GM23338 (cell line): ENCODE results near the gene RFNG. TPM values are rescaled to one million over a fixed set of nuclear protein-coding genes. Genes with fewer than 3 reads are reported as not detected.

Experiments used
- ATAC-seq: fragments of 200-7000 bp; cut with Tn5 transposase; 3 replicates; pipeline ENCODE4 v1.9.1; 2020
- DNase-seq: peaks from one replicate; pipeline ENCODE4 v3.0.0-alpha.2; 2015; ENCODE audit warnings: low spot score
- H2AFZ ChIP-seq: fragments of 200-600 bp; sonication (generic); 2 replicates; pipeline ENCODE4 v1.8.0; 2016; ENCODE audit warnings: antibody characterized with exemption, mild to moderate bottlenecking, moderate library complexity
- H3F3A ChIP-seq: fragments of 200-600 bp; sonication (generic); replicated peaks from 2 replicates; pipeline ENCODE4 v1.8.0; 2017; ENCODE audit warnings: antibody characterized with exemption, mixed run types, low read depth
- H3K27ac ChIP-seq: fragments of 200-600 bp; sonication (generic); 2 replicates; pipeline ENCODE4 v1.6.1; 2016; ENCODE audit warnings: low read depth
- H3K27me3 ChIP-seq: fragments of 200-600 bp; sonication (generic); 2 replicates; pipeline ENCODE4 v1.8.0; 2016; ENCODE audit warnings: mild to moderate bottlenecking, mixed run types, moderate library complexity; ENCODE audit not compliant: insufficient read depth
- H3K36me3 ChIP-seq: fragments of 200-600 bp; sonication (generic); 2 replicates; pipeline ENCODE4 v1.8.0; 2016; ENCODE audit warnings: mild to moderate bottlenecking; ENCODE audit not compliant: insufficient read depth
- H3K4me1 ChIP-seq: fragments of 200-600 bp; sonication (generic); 2 replicates; pipeline ENCODE4 v1.8.0; 2016; ENCODE audit warnings: mild to moderate bottlenecking, moderate library complexity; ENCODE audit not compliant: insufficient read depth
- H3K4me2 ChIP-seq: fragments of 200-600 bp; sonication (generic); 2 replicates; pipeline ENCODE4 v1.7.1; 2017; ENCODE audit warnings: mixed run types
- H3K4me3 ChIP-seq: fragments of 200-600 bp; sonication (generic); 2 replicates; pipeline ENCODE4 v1.6.1; 2016; ENCODE audit warnings: mixed run types
- H3K79me2 ChIP-seq: fragments of 200-600 bp; sonication (generic); replicated peaks from 2 replicates; pipeline ENCODE4 v1.8.0; 2017; ENCODE audit warnings: mild to moderate bottlenecking; ENCODE audit not compliant: insufficient read depth
- H3K9me2 ChIP-seq: fragments of 200-600 bp; sonication (generic); 2 replicates; pipeline ENCODE4 v1.8.0; 2017; ENCODE audit not compliant: insufficient read depth
- H4K20me1 ChIP-seq: fragments of 200-600 bp; sonication (generic); replicated peaks from 2 replicates; pipeline ENCODE4 v1.8.0; 2017; ENCODE audit warnings: mild to moderate bottlenecking; ENCODE audit not compliant: insufficient read depth
- H3K27ac Mint-ChIP-seq: 2 replicates; pipeline ENCODE4 v1.8.0; 2020; ENCODE audit warnings: inconsistent platforms, mild to moderate bottlenecking, moderate library complexity, mixed read lengths
- H3K27me3 Mint-ChIP-seq: 3 replicates; pipeline ENCODE4 v1.8.0; 2022; ENCODE audit warnings: low read depth, mild to moderate bottlenecking, moderate library complexity, mixed read lengths, inconsistent platforms; ENCODE audit not compliant: insufficient read depth, poor library complexity
- H3K36me3 Mint-ChIP-seq: 3 replicates; pipeline ENCODE4 v1.8.0; 2021; ENCODE audit warnings: low read depth, mild to moderate bottlenecking, inconsistent platforms, moderate library complexity, mixed read lengths
- H3K4me1 Mint-ChIP-seq: 3 replicates; pipeline ENCODE4 v1.8.0; 2020; ENCODE audit warnings: mild to moderate bottlenecking, inconsistent platforms, mixed read lengths
- H3K4me3 Mint-ChIP-seq: 3 replicates; pipeline ENCODE4 v1.8.0; 2021; ENCODE audit warnings: moderate library complexity, mild to moderate bottlenecking, inconsistent platforms, mixed read lengths
- H3K9me3 Mint-ChIP-seq: 3 replicates; pipeline ENCODE4 v1.8.0; 2020; ENCODE audit warnings: moderate library complexity, mild to moderate bottlenecking, inconsistent platforms, mixed read lengths
- CREB1 ChIP-seq: fragments of 250-450 bp; sonication (Bioruptor Pico); IDR thresholded peaks from 2 replicates; pipeline ENCODE4 v1.5.0; 2020; ENCODE audit warnings: low read depth, mild to moderate bottlenecking, moderate library complexity
- CTCF ChIP-seq, 2 experiments: fragments of 200-600 bp in 1 of 2; sonication (generic) in 1 of 2; conservative IDR thresholded peaks; 2 replicates each; pipeline versions ENCODE4 v1.5.1 to v1.6.1; 2016 to 2017; ENCODE audit warnings: antibody characterized with exemption in 2 of 2, low read depth in 2 of 2, mild to moderate bottlenecking in 2 of 2, moderate library complexity in 1 of 2
- ETS1 ChIP-seq: IDR thresholded peaks from 2 replicates; pipeline ENCODE4 v1.6.1; 2016; ENCODE audit warnings: antibody characterized with exemption
- EZH2 ChIP-seq: fragments of 200-600 bp; sonication (generic); IDR thresholded peaks from one replicate; pipeline ENCODE4 v1.8.0; 2017; ENCODE audit warnings: antibody characterized with exemption, mild to moderate bottlenecking, low read depth; ENCODE audit not compliant: unreplicated experiment
- EZH2phosphoT487 ChIP-seq: fragments of 200-600 bp; sonication (generic); IDR thresholded peaks from one replicate; pipeline ENCODE4 v1.8.1; 2018; ENCODE audit warnings: antibody characterized with exemption; ENCODE audit not compliant: unreplicated experiment
- JUNB ChIP-seq: IDR thresholded peaks from one replicate; pipeline ENCODE4 v1.6.1; 2016; ENCODE audit warnings: antibody characterized with exemption; ENCODE audit not compliant: unreplicated experiment
- NANOG ChIP-seq: IDR thresholded peaks from 2 replicates; pipeline ENCODE4 v1.6.1; 2016; ENCODE audit warnings: antibody characterized with exemption, borderline replicate concordance
- POLR2AphosphoS5 ChIP-seq: IDR thresholded peaks from 2 replicates; pipeline ENCODE4 v1.6.1; 2016; ENCODE audit warnings: antibody characterized with exemption, low read depth
- REST ChIP-seq: IDR thresholded peaks from one replicate; pipeline ENCODE4 v1.6.1; 2018; ENCODE audit warnings: antibody characterized with exemption; ENCODE audit not compliant: unreplicated experiment
- STAT1 ChIP-seq: IDR thresholded peaks from one replicate; pipeline ENCODE4 v1.6.1; 2016; ENCODE audit warnings: antibody characterized with exemption; ENCODE audit not compliant: unreplicated experiment
- ZNF114 ChIP-seq: fragments of 250-450 bp; sonication (Bioruptor Pico); IDR thresholded peaks from 2 replicates; pipeline ENCODE4 v1.5.0; 2020; ENCODE audit warnings: mild to moderate bottlenecking, moderate library complexity
- ZNF331 ChIP-seq: fragments of 250-450 bp; sonication (Bioruptor Pico); IDR thresholded peaks from 2 replicates; pipeline ENCODE4 v1.5.0; 2020; ENCODE audit warnings: low read depth, mild to moderate bottlenecking, moderate library complexity
- polyA plus RNA-seq: library from polyadenylated mRNA; unstranded; fragments of >200 nt; fragmentation: Nextera tagmentation; extraction: Ambion mirVana; gene quantifications from 2 replicates; pipeline ENCODE4 v1.2.1, GENCODE V29; 2016
- total RNA-seq: library from RNA; depleted of rRNA; stranded (reverse); fragments of >200 nt; shearing (Covaris generic); gene quantifications from 2 replicates; pipeline ENCODE4 v1.2.3, GENCODE V29; 2014

Gene RFNG
- total and polyA plus RNA-seq, 2 experiments from 2014 or later: 18.0 to 44.7 TPM

- Histone ChIP-seq H2AFZ (no peak overlapping the region), H3K36me3 (no peaks in the 10 kb centered on the region), H3F3A (0 out of 2 replicates have a peak, but pooled peaks cover 2% of the 10 kb centered on the region), H3K27me3 (no peaks in the 10 kb centered on the region), H3K4me1 (no peaks in the 10 kb centered on the region), H3K27ac (no peak overlapping the region), H3K9me2 (no peaks in the 10 kb centered on the region), H3K79me2 (no peaks in the 10 kb centered on the region), H3K4me3 (no peak overlapping the region), H3K4me2 (no peak overlapping the region), H4K20me1 (0 out of 2 replicates have a peak, but pooled peaks cover 2% of the 10 kb centered on the region)
- no peak for TF ChIP-seq EZH2phosphoT487
- no peak for TF ChIP-seq JUNB
- TF ChIP-seq EZH2: no peak
- no peak for TF ChIP-seq POLR2AphosphoS5
- TF ChIP-seq ETS1: no peak
- TF ChIP-seq ZNF331 (CRISPR knock-in tag): no peak
- no peak for TF ChIP-seq STAT1
- ATAC-seq (no peak), DNase-seq (no peak)
- no peaks in the 10 kb centered on the region for H3K9me3 Mint-ChIP-seq
- H3K4me3 Mint-ChIP-seq: no peak overlapping the region
- H3K36me3 Mint-ChIP-seq: no peaks in the 10 kb centered on the region
- peaks cover 14% of the 10 kb centered on the region for H3K27me3 Mint-ChIP-seq
- H3K27ac Mint-ChIP-seq: no peak overlapping the region
- no peaks in the 10 kb centered on the region for H3K4me1 Mint-ChIP-seq
Observed at GRCh38 chr17:82007228-82007494, 44.5 kb downstream of the RFNG start.

GRCh38 chr17:82006468-82007227, 45.0 kb downstream of the RFNG start:
- H3K4me3 Mint-ChIP-seq: no peak overlapping the region; the same call in 2 of the 3 replicates
- no peaks in the 10 kb centered on the region for H3K36me3 ChIP-seq
- ATAC-seq: no peak
- TF ChIP-seq ETS1 (no peak), EZH2phosphoT487 (no peak), ZNF331 (CRISPR knock-in tag) (no peak), EZH2 (no peak), STAT1 (no peak), CREB1 (CRISPR knock-in tag) (no peak), NANOG (no peak), ZNF114 (no peak), JUNB (no peak), REST (no peak), CTCF (conservative IDR thresholded peaks at IDR 0.05; ENCODE audit: low read depth in 2 of 2) (no peak), POLR2AphosphoS5 (no peak)

More at GRCh38 chr17:82006468-82007227, 45.0 kb downstream of the RFNG start:
- DNase-seq: no peak
- Histone ChIP-seq H3K27ac (no peak overlapping the region), H3K4me1 (no peaks in the 10 kb centered on the region), H3K9me2 (no peaks in the 10 kb centered on the region), H3K27me3 (no peaks in the 10 kb centered on the region), H2AFZ (no peak overlapping the region), H4K20me1 (0 out of 2 replicates have a peak, but pooled peaks cover 2% of the 10 kb centered on the region), H3K79me2 (no peaks in the 10 kb centered on the region), H3K4me2 (no peak overlapping the region), H3K4me3 (no peak overlapping the region), H3F3A (0 out of 2 replicates have a peak, but pooled peaks cover 2% of the 10 kb centered on the region)
- Mint-ChIP-seq H3K27me3 (peaks cover 14% of the 10 kb centered on the region), H3K4me1 (no peaks in the 10 kb centered on the region), H3K27ac (no peak overlapping the region), H3K9me3 (no peaks in the 10 kb centered on the region), H3K36me3 (no peaks in the 10 kb centered on the region)
